Coronary artery (tissue), 2 donors: ENCODE data around the gene CASQ1.
A peak's percentile ranks its signal among the peaks of the same experiment; 100 is the strongest.

Source experiments
- DNase-seq: peaks from one replicate; pipeline ENCODE4 v3.0.0-alpha.2; 2017; ENCODE audit warnings: low spot score
- H3K27ac ChIP-seq, 2 donors: fragments of 200-600 bp; sonication (generic); one replicate each; pipeline ENCODE4 v1.5.1; 2016 to 2019
- H3K4me3 ChIP-seq: fragments of 200-600 bp; sonication (generic); 2 replicates; pipeline ENCODE4 v1.5.1; 2016; ENCODE audit warnings: mild to moderate bottlenecking, moderate library complexity
- CTCF ChIP-seq: fragments of 200-600 bp; sonication (generic); IDR thresholded peaks from one replicate; pipeline ENCODE4 v1.5.1; 2019; ENCODE audit warnings: antibody characterized with exemption

The CASQ1 gene

GRCh38 chr1:160168016-160168415 lies 22.4 kb upstream of the CASQ1 start:
- TF ChIP-seq CTCF = no peak
- DNase-seq = no peak
- Histone ChIP-seq H3K27ac (no peak overlapping the region), H3K4me3 (no peak overlapping the region)

- Histone ChIP-seq H3K4me3 (no peak overlapping the region), H3K27ac (no peak overlapping the region)
- DNase-seq = peak; percentile 52
- TF ChIP-seq CTCF = no peak
Measured at GRCh38 chr1:160168609-160169369, 21.6 kb upstream of the CASQ1 start.

GRCh38 chr1:160169553-160170399 lies 20.6 kb upstream of the CASQ1 start:
- peak; percentile 22 for DNase-seq
- Histone ChIP-seq H3K4me3 (no peak overlapping the region), H3K27ac (no peak overlapping the region)
- no peak for TF ChIP-seq CTCF

- TF ChIP-seq CTCF = no peak
- Histone ChIP-seq H3K4me3 (no peak overlapping the region), H3K27ac (no peak overlapping the region)
- no peak for DNase-seq
Measured at GRCh38 chr1:160171354-160171753, 19.0 kb upstream of the CASQ1 start.

GRCh38 chr1:160171980-160172379 lies 18.4 kb upstream of the CASQ1 start:
- TF ChIP-seq CTCF = no peak
- no peak for DNase-seq
- Histone ChIP-seq H3K4me3 (no peak overlapping the region), H3K27ac (no peak overlapping the region)

- DNase-seq = no peak
- Histone ChIP-seq H3K4me3 (no peak overlapping the region), H3K27ac (no peak overlapping the region)
- TF ChIP-seq CTCF = no peak
Measured at GRCh38 chr1:160177231-160177630, 13.1 kb upstream of the CASQ1 start.
